RWPE1 (cell line): Measurements from ENCODE around the gene LDLRAD1.
"Not testable (repeated sequence)": the region's sequence is repeated elsewhere in the genome, so short reads cannot be mapped to it uniquely, and the experiment has no call there.

Source experiments
- CTCF ChIA-PET: fragments of 350-600 bp; sonication (Branson Sonifier 250); formaldehyde crosslinking; extraction: SDS; loops from one replicate; lab custom pipeline; 2021; lab: Yijun Ruan, JAX
- POLR2A ChIA-PET: fragments of 400-600 bp; formaldehyde crosslinking; extraction: SDS; loops from one replicate; lab custom pipeline; 2020; ENCODE audit warnings: antibody characterized with exemption; ENCODE audit not compliant: low non-redundant PET; lab: Yijun Ruan, JAX
- DNase-seq: peaks from one replicate; pipeline ENCODE4 v3.0.0; 2012; ENCODE audit warnings: low spot score
- H3K27ac ChIP-seq: fragments of 450-650 bp; 2 replicates; pipeline ENCODE4 v1.5.1; 2017
- TF ChIP-seq, protein P1 (sequence below): fragments of 450-650 bp; conservative IDR thresholded peaks from 2 replicates; pipeline ENCODE4 v1.5.1; 2017; ENCODE audit warnings: low read depth, mild to moderate bottlenecking

LDLRAD1 gene

GRCh38 chr1:54010415-54011117, 7.4 kb downstream of the LDLRAD1 start:
- ChIA-PET CTCF (no interaction called here), POLR2A (no interaction called here)
- DNase-seq = no peak
- no peak overlapping the region for H3K27ac ChIP-seq
- TF ChIP-seq, protein P1, sequence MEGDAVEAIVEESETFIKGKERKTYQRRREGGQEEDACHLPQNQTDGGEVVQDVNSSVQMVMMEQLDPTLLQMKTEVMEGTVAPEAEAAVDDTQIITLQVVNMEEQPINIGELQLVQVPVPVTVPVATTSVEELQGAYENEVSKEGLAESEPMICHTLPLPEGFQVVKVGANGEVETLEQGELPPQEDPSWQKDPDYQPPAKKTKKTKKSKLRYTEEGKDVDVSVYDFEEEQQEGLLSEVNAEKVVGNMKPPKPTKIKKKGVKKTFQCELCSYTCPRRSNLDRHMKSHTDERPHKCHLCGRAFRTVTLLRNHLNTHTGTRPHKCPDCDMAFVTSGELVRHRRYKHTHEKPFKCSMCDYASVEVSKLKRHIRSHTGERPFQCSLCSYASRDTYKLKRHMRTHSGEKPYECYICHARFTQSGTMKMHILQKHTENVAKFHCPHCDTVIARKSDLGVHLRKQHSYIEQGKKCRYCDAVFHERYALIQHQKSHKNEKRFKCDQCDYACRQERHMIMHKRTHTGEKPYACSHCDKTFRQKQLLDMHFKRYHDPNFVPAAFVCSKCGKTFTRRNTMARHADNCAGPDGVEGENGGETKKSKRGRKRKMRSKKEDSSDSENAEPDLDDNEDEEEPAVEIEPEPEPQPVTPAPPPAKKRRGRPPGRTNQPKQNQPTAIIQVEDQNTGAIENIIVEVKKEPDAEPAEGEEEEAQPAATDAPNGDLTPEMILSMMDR = no peak

- ChIA-PET CTCF (no interaction called here), POLR2A (no interaction called here)
- no peak overlapping the region for H3K27ac ChIP-seq
- no peak for DNase-seq
- TF ChIP-seq, protein P1 = no peak
Measured at GRCh38 chr1:54009406-54009805, 8.6 kb downstream of the LDLRAD1 start.

GRCh38 chr1:54008876-54009275, 9.1 kb downstream of the LDLRAD1 start:
- TF ChIP-seq, protein P1 = no peak
- CTCF ChIA-PET = no interaction called here
- POLR2A ChIA-PET = no interaction called here
- H3K27ac ChIP-seq = no peak overlapping the region
- no peak for DNase-seq

- ChIA-PET CTCF (no interaction called here), POLR2A (no interaction called here)
- no peak overlapping the region for H3K27ac ChIP-seq
- TF ChIP-seq, protein P1 = no peak
- DNase-seq = no peak
Measured at GRCh38 chr1:54007613-54008012, 10.4 kb downstream of the LDLRAD1 start.

GRCh38 chr1:54006508-54006907, 11.5 kb downstream of the LDLRAD1 start:
- ChIA-PET CTCF (interaction anchor here (0.7 kb wide), 1 partner anchor 13 kb away, joined by 4 read pairs; no protein-coding TSS in a partner anchor), POLR2A (interaction anchor here (0.5 kb wide), 1 partner anchor 412 kb away, joined by 5 read pairs; no protein-coding TSS in a partner anchor)
- TF ChIP-seq, protein P1 = no peak
- H3K27ac ChIP-seq = no peak overlapping the region
- no peak for DNase-seq

DNA sequence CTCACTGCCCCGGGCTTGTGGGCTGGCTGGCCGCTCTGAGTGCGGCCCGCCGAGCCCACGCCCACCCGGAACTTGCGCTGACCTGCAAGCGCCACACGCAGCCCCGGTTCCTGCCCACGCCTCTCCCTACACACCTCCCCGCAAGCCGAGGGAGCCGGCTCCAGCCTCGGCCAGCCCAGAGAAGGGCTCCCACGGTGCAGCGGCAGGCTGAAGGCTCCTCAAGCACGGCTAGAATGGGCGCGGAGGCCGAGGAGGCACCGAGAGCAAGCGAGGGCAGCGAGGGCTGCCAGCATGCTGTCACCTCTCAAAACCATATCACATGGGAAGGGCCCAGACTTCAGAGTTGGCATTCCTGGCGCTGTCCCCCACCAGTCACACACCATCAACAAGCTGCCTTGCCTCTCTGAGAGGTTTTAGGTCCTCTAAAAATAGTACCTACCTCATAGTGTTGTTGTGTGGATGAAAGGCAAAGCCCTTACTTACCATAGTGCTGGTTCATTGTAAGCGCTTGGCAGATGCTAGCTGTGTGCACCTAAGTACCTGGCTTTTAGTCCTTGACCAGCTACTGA, 13.4 kb downstream of the LDLRAD1 start:
- no peak for DNase-seq
- POLR2A ChIA-PET = no interaction called here
- CTCF ChIA-PET = interaction anchor here (0.6 kb wide), 1 partner anchor 167 kb away, joined by 4 read pairs; no protein-coding TSS in a partner anchor
- H3K27ac ChIP-seq = no peak overlapping the region
- TF ChIP-seq, protein P1 = no peak

GRCh38 chr1:54003750-54004480, 14.1 kb downstream of the LDLRAD1 start:
- CTCF ChIA-PET = interaction anchor here (0.6 kb wide), 1 partner anchor 167 kb away, joined by 4 read pairs; no protein-coding TSS in a partner anchor
- H3K27ac ChIP-seq, DNase-seq, POLR2A ChIA-PET: not testable (repeated sequence)
